Stimulated activated CD8-positive, alpha-beta memory T cell treated with anti-CD3 and anti-CD28 coated beads, Interleukin-15, amount 100 ng/mL, for 1 hour (primary cell): ENCODE data around the gene SOX2.

Source experiments
- DNase-seq: peaks from one replicate; pipeline ENCODE4 v3.0.0-alpha.2; 2020; ENCODE audit warnings: low read depth

Gene SOX2

DNA sequence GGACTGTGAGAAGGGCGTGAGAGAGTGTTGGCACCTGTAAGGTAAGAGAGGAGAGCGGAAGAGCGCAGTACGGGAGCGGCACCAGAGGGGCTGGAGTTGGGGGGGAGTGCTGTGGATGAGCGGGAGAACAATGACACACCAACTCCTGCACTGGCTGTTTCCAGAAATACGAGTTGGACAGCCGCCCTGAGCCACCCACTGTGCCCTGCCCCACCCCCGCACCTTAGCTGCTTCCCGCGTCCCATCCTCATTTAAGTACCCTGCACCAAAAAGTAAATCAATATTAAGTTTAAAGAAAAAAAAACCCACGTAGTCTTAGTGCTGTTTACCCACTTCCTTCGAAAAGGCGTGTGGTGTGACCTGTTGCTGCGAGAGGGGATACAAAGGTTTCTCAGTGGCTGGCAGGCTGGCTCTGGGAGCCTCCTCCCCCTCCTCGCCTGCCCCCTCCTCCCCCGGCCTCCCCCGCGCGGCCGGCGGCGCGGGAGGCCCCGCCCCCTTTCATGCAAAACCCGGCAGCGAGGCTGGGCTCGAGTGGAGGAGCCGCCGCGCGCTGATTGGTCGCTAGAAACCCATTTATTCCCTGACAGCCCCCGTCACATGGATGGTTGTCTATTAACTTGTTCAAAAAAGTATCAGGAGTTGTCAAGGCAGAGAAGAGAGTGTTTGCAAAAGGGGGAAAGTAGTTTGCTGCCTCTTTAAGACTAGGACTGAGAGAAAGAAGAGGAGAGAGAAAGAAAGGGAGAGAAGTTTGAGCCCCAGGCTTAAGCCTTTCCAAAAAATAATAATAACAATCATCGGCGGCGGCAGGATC lies at the start of gene SOX2:
TSS of gene SOX2 (plus strand) at position 601 of the 811 bp plus-strand sequence. CDS start 436 bp downstream, outside the sequence.
- no peak for DNase-seq

DNA sequence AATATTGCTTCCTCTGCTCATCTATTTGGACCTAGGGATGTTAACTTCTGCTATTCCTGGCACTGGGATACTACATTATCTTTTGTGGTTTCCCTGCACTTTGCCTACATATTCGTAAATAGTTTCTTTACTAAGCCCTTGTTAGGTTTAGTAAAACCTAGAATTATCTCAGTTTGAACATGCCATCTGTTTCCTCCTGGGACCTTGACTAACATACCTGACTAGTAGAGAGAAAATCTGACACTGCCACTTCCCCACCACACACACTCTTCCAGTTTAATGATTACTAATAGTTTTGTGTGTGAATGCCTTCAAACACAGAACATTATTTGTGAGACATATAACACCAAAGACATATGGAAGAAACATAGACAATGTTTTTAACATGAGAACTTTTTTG lies 28.2 kb upstream of the SOX2 start:
- no peak for DNase-seq

DNA sequence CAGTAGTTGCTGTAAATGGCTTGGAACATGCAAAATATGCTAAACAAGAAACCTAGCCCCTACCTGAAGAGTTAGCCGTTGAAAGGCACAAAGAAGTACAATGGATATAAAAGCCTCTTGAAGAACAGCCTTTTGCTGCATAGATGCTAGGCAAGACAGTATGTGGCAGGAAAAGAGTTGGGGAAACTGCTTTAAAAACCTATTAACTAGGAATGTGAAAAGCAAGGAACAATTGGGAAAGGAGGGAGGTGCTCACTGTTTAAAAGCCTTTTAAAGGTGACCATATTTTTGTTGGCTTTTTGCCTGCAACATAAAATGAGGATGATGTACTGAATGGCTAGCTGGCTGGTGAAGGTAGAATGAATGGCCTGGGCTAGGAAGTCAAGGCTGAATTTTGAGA lies 24.5 kb upstream of the SOX2 start:
- no peak for DNase-seq

DNA sequence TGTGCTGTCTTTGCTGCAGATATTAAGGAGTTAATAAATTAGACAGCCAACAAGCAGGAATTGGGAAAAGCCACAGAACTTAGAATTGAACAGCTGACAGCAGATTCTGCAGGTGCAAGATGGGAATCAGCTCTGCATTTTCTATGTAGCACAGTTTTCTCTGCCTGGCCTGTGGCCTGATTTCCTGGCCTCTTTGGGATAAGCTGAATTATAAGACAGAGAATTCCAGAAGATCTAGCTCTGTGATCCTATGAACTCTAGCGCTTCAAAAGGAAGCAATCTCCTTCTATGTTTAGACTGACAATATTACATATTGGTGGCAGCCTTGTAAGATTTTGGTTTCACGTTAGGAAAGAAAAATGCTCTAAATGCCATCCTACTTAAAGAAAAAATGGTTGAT lies 24.0 kb upstream of the SOX2 start:
- DNase-seq = no peak

DNA sequence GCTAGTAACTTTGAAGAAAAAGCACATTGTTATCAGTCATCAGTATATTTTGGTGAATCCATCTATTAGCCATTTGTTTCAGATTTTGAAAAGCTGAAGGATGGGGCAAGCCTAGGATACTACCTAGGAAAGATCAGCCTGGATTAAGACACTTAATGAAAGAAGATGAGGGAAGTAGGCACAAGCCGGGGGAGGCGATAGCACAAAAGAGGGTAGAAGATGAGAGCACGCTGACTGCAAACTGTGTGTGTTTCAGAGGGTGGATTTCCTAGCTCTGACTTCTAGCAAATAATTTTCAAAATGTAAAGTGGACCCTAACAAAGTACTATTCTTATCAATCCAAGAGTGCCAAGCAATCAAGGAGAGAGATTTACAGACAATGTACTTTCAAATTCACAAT lies 22.2 kb upstream of the SOX2 start:
- DNase-seq = no peak

DNA sequence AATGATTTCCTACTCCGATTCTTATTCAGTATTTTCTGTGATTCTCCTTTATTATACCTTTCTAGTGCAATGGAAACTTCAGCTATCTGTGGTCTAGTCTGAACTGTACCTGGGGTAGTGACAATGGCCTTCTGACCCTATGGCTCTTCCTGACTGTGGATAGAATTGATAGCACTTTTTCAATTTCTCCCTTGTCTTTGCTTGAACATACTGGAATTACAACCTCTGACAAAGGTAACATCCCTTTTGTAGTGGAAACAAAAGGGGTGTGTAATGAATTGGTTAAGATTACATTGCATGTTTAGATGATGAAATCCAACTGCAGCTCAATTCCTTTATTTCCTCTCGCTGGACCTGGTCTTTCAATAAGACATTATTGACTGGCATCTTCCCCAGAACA lies 21.0 kb upstream of the SOX2 start:
- DNase-seq = no peak

DNA sequence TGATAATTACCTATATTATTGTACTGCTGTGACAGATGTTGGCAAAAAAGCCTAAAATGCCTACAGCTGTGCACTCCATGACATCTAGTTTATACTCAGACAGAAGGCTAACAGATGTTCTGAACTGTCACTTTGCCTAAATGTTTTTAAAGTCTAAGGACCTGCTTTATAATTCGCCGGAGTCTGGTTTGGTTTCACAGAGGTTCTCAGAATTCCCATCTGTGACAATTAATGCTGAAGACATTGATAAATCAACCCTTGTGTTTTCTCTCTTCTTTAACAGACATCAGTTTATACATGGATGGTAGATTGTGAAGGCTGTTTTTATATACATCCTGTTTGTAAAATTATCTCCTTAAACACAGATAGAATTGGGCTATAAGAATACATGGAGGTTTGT lies 19.8 kb upstream of the SOX2 start:
- DNase-seq = no peak

DNA sequence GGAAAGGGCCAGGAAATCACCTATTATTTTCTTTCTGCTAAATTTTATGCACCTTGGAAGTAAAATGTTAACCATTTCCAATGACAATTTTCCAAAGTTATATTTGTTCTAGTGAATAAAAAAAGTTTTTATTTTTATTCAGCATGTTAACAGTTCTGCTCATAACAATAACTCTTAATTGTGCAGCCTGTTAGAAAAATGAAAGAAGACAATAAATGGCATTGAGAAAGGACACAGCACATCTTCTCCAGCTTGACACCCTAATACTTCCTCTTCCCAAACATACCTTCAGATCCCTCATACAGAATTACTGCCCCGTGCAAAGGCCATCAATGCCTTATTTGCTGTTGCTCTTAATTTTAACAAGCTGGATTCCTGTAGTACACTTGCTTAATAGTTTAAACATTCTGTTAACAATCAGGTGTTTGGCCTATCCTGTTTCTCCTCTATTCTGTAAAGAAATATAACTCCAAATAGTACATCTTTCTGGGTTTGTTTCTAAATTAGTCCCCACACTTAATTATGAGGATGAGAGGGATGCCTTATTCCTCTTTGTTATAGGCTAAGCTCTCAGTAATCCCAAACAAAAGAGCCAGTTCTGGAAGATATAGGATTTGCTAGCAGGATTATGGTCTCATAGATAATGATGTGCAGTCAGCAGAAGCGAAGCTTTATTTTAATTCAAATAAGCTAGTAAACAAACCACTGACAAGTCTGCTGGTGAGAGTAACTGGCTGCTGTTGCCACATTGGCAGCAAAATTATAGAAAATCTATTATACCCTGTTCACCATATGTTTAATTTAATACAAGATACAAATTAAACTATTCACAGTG lies 19.2 kb upstream of the SOX2 start:
- no peak for DNase-seq

DNA sequence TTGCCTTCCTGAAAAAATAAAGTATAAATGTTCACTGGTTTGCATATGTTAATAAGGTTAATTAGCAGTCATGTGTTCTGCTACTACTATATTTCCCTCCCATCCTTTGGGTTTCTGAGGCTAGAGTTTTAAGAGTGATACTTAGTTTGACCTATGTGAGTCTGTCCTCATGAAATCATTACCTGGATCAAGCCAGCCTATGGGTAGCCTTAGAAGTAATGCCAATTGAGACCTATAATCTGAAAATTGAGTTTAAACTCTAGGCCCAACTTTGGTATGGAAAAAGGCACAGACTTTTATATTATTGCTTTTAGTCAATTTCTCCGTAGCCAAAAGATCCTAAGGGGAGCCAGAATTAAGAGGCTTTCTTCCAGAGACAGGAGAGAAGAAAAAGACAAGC lies 18.4 kb upstream of the SOX2 start:
- no peak for DNase-seq

DNA sequence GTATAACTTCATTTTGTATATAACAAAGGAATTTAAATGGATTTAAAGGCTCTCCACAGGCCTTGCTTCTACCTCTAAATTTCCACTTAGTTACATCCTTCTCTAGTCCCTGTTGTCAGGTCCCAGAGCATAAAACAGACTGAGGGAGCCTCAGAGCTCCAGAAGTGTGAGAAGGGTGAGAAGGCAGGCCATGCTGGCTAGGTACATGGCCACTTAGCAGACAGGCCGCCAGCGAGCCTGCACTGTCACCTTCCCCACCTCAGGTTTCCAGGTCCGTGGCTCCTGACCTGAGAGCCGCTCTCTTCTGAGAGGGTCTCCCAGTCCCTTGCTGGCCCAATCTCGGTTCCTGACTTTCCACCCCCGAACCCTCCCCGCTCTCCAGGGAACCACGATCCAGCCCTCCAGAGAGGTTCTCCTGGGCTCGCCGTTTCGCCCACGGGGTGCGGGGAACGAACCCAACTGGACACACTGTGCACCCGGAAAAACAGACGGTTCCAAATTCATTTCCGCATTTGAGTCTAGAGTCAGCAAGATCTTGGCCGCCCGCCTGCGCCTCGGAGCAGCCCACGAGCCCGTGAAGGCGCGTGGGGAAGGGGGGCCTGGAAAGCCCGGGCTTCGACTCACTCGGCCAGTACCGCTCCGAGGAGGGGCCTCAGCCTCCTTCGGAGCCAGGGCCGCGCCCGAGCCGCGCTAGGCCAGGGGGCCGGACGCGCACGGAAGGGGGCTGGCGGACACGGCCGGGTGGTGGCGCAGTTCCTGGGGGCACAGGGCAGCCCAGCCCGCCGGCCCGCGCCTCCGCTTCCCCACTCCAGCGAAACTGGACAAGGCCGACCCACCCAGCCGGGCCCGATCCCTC lies 16.7 kb upstream of the SOX2 start:
- DNase-seq = no peak

DNA sequence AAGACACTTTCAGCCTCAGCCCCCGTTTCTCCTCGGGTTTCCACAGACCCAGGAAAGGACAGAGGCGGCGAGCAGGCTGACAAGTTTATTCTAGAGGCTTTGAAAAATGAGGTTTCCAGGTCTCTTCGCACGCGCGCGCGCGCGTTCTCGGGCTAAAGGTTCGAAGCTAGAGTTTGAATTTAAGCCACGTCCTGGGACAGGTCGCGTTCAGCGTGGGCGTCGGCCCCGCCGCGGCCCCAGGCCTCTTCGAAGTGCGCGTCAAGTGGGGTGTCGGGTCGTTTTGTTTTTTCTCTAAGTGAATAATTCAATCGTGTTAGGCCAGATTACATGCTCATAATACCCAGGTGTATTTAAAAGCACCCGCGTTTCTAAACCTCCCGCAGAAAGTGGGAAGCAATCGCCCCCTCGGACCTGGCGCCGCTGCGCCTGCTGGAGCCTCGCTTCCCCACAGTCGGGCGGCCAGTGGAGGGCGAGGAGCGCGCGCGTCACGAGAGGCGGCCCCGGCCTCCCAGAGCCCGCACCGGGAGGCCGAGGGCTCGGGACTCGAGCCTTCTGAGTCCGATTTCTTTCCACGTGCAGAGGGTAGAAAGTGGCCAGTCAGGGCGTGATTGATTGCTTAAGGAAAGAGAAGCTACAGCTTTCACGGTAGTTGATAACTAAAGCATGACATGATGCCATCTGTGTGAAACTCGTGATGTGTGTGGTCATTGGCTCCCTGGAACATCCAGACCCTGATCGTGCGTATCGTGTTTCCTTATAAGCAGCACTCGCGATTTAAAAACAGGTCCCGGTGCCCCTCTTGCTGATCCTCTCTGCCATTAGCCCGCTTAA lies 15.8 kb upstream of the SOX2 start:
- DNase-seq = no peak

DNA sequence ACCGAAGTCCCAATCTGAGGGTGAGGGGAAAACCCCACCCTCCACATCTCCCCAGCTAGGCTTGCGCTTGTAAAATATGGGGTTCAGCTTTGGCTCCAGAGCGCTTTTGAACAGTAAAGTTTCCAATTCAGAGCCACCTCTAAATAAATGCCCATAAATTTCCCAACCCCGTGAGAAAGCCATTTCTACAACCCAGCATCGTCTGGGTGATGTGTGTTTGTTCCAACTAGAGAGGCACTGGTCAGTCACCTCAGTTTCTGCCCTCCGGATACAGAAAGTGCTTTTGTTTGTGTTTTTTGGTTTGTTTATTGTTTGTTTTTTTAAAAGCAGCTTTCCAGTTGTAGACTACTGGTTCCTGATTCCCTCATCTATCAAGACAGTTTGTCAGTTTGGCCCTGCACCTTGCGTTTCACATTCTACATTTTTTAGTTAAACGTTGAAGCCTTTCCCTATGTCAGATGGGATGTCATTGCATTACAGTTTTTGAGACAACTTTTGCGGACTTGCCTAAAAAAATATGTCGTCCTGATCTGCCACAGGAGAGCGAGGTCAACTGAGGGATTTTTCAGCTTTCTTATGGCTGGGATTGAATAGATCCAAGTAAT lies 15.0 kb upstream of the SOX2 start:
- DNase-seq = no peak

DNA sequence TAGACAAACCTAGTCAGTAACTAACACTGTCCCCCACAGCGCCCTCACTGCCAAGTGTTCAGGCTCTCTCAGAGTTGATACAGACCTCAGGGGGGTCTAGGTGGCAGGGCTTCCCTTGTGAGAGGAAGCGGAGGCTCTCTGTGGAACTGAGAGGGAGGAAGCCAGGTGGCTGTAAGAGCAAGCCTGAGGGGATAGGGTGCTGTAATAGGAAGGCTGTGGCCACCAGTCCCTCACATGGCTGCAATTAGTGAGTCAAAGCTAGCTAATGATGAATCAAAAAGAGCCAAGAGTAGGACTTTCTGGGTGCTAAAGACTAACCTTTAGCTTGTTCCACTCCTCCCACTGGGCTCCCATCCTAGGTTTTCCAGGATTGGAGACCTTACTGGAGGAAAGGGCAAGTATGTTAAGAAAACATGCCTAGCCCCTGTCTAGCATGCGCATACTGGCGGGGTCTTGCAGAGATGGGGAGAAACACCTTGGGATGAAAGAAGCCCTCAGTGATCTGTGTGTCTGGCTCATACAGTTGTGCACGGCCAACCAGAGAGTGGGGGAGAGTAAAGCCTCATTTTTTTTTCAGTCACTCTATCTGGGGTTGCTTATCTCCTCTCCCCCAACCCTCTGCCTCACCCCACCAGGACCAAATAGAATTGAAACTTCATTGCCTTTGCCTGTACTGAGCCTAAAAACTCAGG lies 13.3 kb upstream of the SOX2 start:
- no peak for DNase-seq

DNA sequence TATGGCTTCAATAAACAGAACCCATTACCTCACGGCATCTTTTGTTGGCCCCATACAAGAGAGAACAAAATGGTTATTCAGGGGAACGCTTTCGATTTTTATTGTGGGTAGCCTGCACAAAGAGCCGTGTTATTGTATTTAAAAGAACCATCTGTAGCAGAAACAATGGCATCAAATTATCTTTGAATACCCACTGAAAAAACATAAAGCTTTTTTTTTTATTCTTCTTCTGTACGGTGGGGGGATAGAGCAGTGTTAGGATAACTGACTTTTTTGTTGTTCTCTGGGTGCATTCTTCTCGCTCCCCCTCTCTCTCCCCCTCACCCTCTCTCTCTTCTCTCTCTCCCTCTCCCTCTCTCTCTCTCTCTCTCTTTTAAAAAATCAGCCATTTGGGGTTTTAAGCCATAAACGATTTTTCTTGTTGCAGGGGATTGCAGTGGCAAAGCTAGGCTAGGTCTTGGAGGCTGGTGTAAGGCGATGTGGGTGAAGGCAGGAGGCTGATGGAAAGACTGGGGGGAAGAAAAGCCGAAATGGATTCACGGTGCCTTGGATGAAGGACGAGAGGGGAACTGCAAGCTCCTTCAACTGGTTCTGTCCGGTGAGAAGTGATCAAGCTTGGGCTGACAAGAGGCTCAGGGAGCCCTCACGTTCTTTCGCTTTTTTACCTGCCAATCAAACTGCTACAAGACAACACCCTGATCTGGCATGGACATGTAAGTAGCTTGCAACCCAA lies 12.4 kb upstream of the SOX2 start:
- no peak for DNase-seq

DNA sequence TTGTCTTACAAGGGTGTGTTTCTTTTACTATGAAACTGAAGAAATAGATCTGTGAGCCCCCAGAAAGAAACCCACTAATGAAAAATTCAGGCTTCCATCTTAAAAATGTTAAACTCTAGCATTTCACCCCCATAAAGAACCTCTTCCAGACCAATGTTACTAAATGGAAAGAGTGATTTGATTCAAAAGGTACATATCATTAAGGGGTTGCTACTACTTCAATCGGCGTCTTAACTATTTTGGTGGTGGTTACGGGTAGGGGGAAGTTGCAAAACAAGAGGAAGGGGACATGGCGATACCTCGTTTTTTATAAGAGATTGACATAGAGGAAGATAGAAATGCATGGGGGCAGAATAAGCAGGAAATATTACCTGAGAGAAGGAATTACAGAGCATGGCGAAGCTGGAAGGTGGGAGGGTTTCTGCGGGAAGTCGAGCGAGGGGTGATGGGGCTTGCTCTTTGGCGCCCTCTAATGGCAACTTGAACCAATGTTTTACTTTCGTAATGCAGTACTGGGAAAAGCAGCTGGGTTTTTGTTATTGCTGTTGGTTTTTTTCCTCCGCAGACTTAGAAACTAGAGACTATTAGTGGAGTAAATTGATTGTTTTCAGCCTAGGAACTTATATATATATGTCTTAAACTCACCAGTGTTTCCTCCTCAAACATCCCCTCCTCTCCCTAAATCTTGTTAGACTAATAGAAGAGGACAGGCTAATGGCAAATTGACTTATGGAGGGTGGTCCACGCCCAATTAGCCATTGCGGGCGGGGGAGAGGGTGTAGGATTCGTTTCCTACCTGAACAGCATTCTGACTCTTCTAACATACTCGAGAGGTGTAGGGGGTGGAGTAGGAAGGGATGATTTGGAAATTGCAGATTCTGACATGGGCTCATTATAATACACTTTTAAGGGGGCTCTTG lies 11.3 kb upstream of the SOX2 start:
- DNase-seq = no peak

DNA sequence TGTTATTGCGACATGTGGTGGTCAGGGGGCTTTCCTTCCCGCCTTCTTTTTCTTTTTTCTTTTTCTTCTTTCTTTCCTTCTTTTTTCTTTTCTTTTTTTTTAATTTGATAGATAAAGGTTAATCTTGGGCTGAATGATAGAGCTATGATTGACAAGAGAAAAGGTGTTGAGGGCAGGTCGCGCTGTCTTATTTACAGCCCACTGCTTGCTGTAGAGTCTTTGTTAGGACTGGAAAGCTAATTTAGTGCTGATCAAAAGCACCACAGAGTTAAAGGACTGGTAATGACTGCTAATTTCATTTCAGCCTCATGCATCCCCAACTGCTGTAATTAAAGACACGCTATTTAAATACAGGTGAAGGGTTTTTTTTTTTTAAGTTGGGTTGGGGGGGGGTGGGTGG lies 10.6 kb upstream of the SOX2 start:
- no peak for DNase-seq

DNA sequence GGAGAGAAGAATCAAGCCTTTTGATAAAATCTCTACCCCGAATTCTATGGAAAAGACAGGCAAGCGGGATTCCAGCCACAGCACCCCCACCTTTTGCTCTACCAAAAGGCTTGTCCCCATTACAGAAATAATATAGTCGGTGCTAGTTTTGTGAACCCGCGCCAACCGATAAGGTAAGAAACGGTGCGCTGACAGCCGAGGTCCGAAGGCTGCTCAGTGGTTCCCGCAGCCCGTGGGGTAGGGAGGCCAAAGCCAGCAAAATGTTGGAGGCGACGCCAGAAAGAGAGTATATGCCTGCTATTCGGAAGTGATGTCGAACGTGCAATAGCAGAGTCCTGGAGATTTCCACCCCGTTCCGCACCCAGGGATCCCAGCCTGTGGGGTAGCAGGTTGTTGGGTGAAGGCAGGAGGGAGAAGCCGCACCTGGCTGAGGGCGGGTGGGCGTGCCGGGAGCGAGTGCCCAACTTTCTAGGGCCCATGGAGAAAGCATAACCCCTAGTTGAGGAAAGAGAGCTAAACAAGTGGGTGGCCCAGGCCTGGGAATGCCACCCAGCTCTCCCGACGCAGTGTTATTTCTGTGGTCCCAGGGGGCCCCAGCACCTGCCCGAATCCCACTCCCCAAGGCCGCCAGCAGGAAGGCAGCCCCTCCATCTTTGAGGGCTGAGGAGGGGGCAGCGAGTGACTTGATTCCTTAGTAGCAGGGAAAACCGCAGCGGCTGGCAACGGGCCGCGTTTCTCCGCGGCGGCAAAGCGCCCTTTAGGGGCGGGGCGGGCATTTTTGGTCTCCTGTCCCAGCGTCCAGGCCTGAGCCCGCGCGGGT lies 7.9 kb upstream of the SOX2 start:
- DNase-seq = no peak
